Muscle of leg (tissue), 11 donors: ENCODE results near the gene DYRK2. TPM values are rescaled to one million over a fixed set of nuclear protein-coding genes. Genes with fewer than 3 reads are reported as not detected.

Source experiments
- DNase-seq: peaks from one replicate; pipeline ENCODE4 v3.0.0; 2013
- H3K27ac ChIP-seq: one replicate; pipeline ENCODE4 v1.5.1; 2013; ENCODE audit warnings: mild to moderate bottlenecking, low read length, control low read depth
- H3K27me3 ChIP-seq: one replicate; pipeline ENCODE4 v1.6.1; 2013; ENCODE audit warnings: low read length; ENCODE audit not compliant: control insufficient read depth, insufficient read depth
- H3K36me3 ChIP-seq: one replicate; pipeline ENCODE4 v1.6.1; 2013; ENCODE audit warnings: low read length; ENCODE audit not compliant: control insufficient read depth, insufficient read depth
- H3K4me1 ChIP-seq: one replicate; pipeline ENCODE4 v1.6.1; 2013; ENCODE audit warnings: low read length; ENCODE audit not compliant: control insufficient read depth, insufficient read depth
- H3K4me3 ChIP-seq: one replicate; pipeline ENCODE4 v1.5.1; 2013; ENCODE audit warnings: low read length, control low read depth
- H3K9me3 ChIP-seq: replicated peaks from 2 replicates; pipeline ENCODE4 v1.6.1; 2013; ENCODE audit warnings: low read depth, low read length; ENCODE audit not compliant: control insufficient read depth
- WGBS: methylation state at CpG from one replicate; pipeline ENCODE4 v1.1.5; 2013; ENCODE audit warnings: missing lambda C conversion rate; ENCODE audit not compliant: insufficient coverage; 5-methylcytosine and 5-hydroxymethylcytosine counted together
- polyA plus RNA-seq, 8 donors: library from polyadenylated mRNA; unstranded; fragments of 120-200 nt; gene quantifications; one replicate each; pipeline versions ENCODE4 v1.2.1 to v1.2.3, GENCODE V29; 2013; ENCODE audit warnings: inconsistent platforms in 1 of 8, low replicate concordance in 1 of 8; ENCODE audit not compliant: insufficient read length in 8 of 8, insufficient read depth in 1 of 8
- total RNA-seq: library from RNA; stranded (reverse); fragments of 120-200 nt; gene quantifications from one replicate; pipeline ENCODE4 v1.2.4, GENCODE V29; 2013

The DYRK2 gene
- total and polyA plus RNA-seq, 9 donors = 35.5 to 56.1 (median 51.6) TPM

GRCh38 chr12:67651132-67651695, 2.7 kb downstream of the DYRK2 start:
- peak; percentile 66 for DNase-seq
- 22% methylated on average over 1 of the region's 5 CpGs for WGBS
- H3K4me1 ChIP-seq = peaks cover 29% of the 10 kb centered on the region
- no peaks in the 10 kb centered on the region for H3K9me3 ChIP-seq
- H3K36me3 ChIP-seq = peaks cover 29% of the 10 kb centered on the region
- no peaks in the 10 kb centered on the region for H3K27me3 ChIP-seq
- peak overlapping the region; percentile 90 for H3K4me3 ChIP-seq
- peak overlapping the region; percentile 92 for H3K27ac ChIP-seq

- Histone ChIP-seq H3K36me3 (peaks cover 47% of the 10 kb centered on the region), H3K9me3 (no peaks in the 10 kb centered on the region), H3K4me3 (no peak overlapping the region), H3K4me1 (peaks cover 26% of the 10 kb centered on the region), H3K27me3 (no peaks in the 10 kb centered on the region), H3K27ac (peak overlapping the region; percentile 21)
- DNase-seq = no peak
These were observed 7.3 kb downstream of the DYRK2 start for GRCh38 chr12:67655829-67656228.

DNA sequence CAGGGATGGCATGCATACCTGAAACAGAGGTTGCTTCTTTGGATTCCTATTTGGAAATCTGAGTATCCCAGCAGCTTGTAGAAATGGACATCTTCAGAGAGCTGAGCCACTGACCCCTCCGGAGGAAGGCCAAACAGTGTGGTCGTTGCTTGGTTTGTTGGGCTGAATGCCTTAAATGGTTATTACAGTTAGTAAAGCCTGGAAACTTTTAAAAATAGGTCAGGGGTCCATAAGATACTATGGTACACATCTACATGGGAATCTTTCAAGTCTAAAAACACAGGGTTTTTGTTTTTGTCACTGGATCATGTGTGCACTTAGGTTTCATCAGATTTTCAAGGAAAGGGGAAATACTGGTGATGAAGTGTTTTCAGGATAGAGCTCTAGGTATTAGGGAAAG, 7.7 kb downstream of the DYRK2 start:
- Histone ChIP-seq H3K4me1 (peaks cover 26% of the 10 kb centered on the region), H3K36me3 (peaks cover 46% of the 10 kb centered on the region), H3K9me3 (no peaks in the 10 kb centered on the region), H3K27me3 (no peaks in the 10 kb centered on the region), H3K27ac (peak overlapping the region; percentile 21), H3K4me3 (no peak overlapping the region)
- no peak for DNase-seq
- WGBS = no CpG with 5 or more reads among the region's 2 CpGs

DNA sequence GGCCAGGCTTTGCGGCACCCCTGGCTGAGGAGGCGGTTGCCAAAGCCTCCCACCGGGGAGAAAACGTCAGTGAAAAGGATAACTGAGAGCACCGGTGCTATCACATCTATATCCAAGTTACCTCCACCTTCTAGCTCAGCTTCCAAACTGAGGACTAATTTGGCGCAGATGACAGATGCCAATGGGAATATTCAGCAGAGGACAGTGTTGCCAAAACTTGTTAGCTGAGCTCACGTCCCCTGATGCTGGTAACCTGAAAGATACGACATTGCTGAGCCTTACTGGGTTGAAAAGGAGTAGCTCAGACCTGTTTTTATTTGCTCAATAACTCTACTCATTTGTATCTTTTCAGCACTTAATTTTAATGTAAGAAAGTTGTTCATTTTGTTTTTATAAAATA, 9.9 kb downstream of the DYRK2 start:
- H3K9me3 ChIP-seq = no peaks in the 10 kb centered on the region
- no peak overlapping the region for H3K4me3 ChIP-seq
- 80% methylated on average over 2 of the region's 8 CpGs for WGBS
- H3K4me1 ChIP-seq = peaks cover 24% of the 10 kb centered on the region
- peaks cover 37% of the 10 kb centered on the region for H3K36me3 ChIP-seq
- no peak overlapping the region for H3K27ac ChIP-seq
- DNase-seq = no peak
- no peaks in the 10 kb centered on the region for H3K27me3 ChIP-seq

- peak; percentile 51 for DNase-seq
- WGBS = no CpG with 5 or more reads among the region's 4 CpGs
- peak overlapping the region; percentile 23 for H3K27ac ChIP-seq
- peaks cover 33% of the 10 kb centered on the region for H3K36me3 ChIP-seq
- H3K4me3 ChIP-seq = no peak overlapping the region
- H3K27me3 ChIP-seq = no peaks in the 10 kb centered on the region
- no peaks in the 10 kb centered on the region for H3K9me3 ChIP-seq
- H3K4me1 ChIP-seq = peaks cover 23% of the 10 kb centered on the region
These were observed 10.7 kb downstream of the DYRK2 start for GRCh38 chr12:67659292-67659691.

DNA sequence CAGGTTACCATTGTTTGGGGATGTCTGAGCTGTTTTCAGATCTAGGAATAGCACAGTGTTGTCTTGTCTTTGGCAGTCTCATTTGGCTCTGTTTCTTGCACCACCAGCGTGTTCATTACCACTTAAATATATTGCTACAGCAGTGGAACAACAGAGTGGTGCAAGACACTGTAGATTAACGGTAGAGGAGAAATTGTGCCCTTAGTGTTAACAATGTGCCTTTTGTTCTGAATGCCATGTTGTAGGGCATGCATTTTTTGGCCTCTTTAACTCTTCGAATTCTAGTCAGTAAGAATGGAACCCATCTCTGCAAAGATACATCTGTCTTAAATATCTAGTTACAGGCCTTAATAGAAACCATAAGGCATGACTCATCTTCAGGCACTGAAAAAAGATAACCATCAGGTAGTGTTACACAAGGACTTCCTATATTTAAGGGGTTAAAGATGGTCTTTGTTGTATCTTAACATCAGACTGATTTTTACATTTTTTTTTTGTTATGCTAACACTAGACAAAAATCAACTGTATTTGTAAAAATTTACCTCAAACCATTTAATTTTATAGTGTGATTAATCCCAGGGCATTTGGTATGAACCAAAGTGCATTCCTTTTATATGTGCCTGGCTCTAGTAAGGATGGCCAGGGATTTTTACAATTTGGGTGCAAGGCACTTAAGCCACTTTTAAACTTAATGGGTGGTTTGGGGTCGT, 12.9 kb downstream of the DYRK2 start:
- no peak for DNase-seq
- peaks cover 12% of the 10 kb centered on the region for H3K4me1 ChIP-seq
- peaks cover 21% of the 10 kb centered on the region for H3K36me3 ChIP-seq
- H3K9me3 ChIP-seq = no peaks in the 10 kb centered on the region
- no peak overlapping the region for H3K27ac ChIP-seq
- H3K27me3 ChIP-seq = no peaks in the 10 kb centered on the region
- H3K4me3 ChIP-seq = no peak overlapping the region
- no CpG with 5 or more reads among the region's 4 CpGs for WGBS

GRCh38 chr12:67662910-67663538, 14.5 kb downstream of the DYRK2 start:
- H3K27me3 ChIP-seq = no peaks in the 10 kb centered on the region
- H3K4me1 ChIP-seq = peaks cover 10% of the 10 kb centered on the region
- DNase-seq = peak; percentile 65
- WGBS = 67% methylated on average over 1 of the region's 3 CpGs
- no peak overlapping the region for H3K27ac ChIP-seq
- H3K9me3 ChIP-seq = no peaks in the 10 kb centered on the region
- H3K4me3 ChIP-seq = no peak overlapping the region
- H3K36me3 ChIP-seq = peaks cover 9% of the 10 kb centered on the region

DNA sequence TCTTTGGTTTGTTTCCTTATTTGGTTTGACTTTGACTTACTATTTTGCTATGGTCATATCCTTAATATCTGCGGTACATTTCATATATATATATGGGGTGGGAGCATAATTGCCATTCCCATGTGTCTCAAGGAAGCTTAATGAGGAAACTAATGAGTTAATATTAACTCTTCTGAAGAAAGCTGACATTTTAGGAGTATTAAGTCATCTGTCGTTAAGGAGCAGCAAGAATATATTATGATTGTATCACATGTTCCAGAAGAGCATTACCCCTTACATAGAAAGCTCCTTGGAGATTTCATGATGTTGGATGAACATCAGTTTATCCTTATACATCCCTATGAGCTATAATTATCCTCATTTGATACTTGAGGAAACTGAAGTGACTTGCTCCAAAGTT, 15.6 kb downstream of the DYRK2 start:
- H3K27ac ChIP-seq = no peak overlapping the region
- H3K4me1 ChIP-seq = peaks cover 4% of the 10 kb centered on the region
- H3K27me3 ChIP-seq = no peaks in the 10 kb centered on the region
- DNase-seq = no peak
- H3K4me3 ChIP-seq = no peak overlapping the region
- no peaks in the 10 kb centered on the region for H3K9me3 ChIP-seq
- H3K36me3 ChIP-seq = no peaks in the 10 kb centered on the region
- no CpG with 5 or more reads among the region's 2 CpGs for WGBS

DNA sequence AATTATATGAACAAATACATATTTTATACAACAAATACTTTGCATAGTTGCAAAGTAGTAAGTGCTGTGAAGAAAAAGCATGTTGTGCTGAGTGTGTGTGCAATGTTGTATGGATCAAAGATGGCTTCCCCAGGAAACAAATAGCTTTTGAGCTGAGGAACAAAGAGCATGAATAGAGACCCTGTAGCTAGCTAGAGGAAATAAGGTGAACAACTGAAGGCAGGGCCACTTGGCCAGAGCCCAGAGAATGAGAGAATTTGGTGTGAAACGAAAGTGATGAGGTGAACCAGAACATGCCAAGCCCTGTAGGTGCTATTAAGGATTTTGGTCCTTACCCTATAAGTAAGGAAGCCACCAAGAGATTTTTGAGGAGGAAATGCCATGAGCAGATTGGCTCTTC, 17.1 kb downstream of the DYRK2 start:
- H3K4me1 ChIP-seq = peaks cover 4% of the 10 kb centered on the region
- no peaks in the 10 kb centered on the region for H3K27me3 ChIP-seq
- H3K36me3 ChIP-seq = no peaks in the 10 kb centered on the region
- no peak overlapping the region for H3K27ac ChIP-seq
- 100% methylated on average over 1 of the region's 1 CpG for WGBS
- H3K4me3 ChIP-seq = no peak overlapping the region
- no peak for DNase-seq
- H3K9me3 ChIP-seq = no peaks in the 10 kb centered on the region

DNA sequence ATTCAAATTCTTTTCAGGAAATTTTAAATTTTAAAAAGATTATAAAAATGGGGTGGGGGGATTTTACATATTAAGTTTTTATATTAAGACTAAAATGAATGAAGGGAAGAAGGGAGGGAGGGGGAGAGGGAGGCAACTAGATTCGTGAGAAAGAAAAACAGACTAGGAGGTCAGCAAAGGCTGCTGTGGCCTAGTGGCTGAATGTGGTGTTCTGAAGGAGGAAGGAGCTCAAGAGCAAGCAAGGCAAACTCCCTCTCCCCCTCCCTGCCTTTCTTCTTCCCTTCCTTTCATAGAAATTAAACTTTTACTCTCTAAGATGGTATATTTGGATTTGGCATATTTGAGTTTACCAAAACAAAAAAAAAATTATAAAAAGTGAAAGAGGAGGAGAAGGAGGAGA, 18.1 kb downstream of the DYRK2 start:
- peaks cover 2% of the 10 kb centered on the region for H3K4me1 ChIP-seq
- WGBS = no CpG with 5 or more reads among the region's 1 CpG
- H3K27me3 ChIP-seq = no peaks in the 10 kb centered on the region
- no peak for DNase-seq
- no peak overlapping the region for H3K4me3 ChIP-seq
- H3K27ac ChIP-seq = no peak overlapping the region
- no peaks in the 10 kb centered on the region for H3K36me3 ChIP-seq
- no peaks in the 10 kb centered on the region for H3K9me3 ChIP-seq
